IMR-90 (cell line): ENCODE measurements around the gene PRR5L. TPM values are rescaled to one million over a fixed set of nuclear protein-coding genes. Genes with fewer than 3 reads are reported as not detected.

ENCODE experiments used
- ATAC-seq: fragments of 200-7000 bp; cut with Tn5 transposase; 2 replicates; pipeline ENCODE4 v1.9.1; 2020; ENCODE audit warnings: low read depth, mild to moderate bottlenecking, moderate library complexity
- BruUV-seq: library from RNA; stranded (reverse); fragments of 400-500 nt; replicated peaks from 2 replicates; lab custom pipeline; 2021; lab: Mats Ljungman, UMichigan
- CTCF ChIA-PET: fragments of 300-600 bp; formaldehyde crosslinking; extraction: SDS; loops from one replicate; lab custom pipeline; 2021; ENCODE audit warnings: antibody characterized with exemption; lab: Yijun Ruan, JAX
- POLR2A ChIA-PET: fragments of 300-600 bp; sonication (Branson Sonifier 250); formaldehyde crosslinking; loops from one replicate; lab custom pipeline; 2022; ENCODE audit warnings: antibody characterized with exemption; ENCODE audit not compliant: unreplicated experiment; lab: Charles Lee
- DNase-seq: peaks from one replicate; pipeline ENCODE4 v3.0.0; 2013
- H2AFZ ChIP-seq: replicated peaks from 2 replicates; pipeline ENCODE3; 2013; ENCODE audit warnings: low read length, mild to moderate bottlenecking; ENCODE audit not compliant: poor library complexity
- H2AK5ac ChIP-seq: 2 replicates; pipeline ENCODE4 v1.6.1; 2013; ENCODE audit warnings: low read depth, low read length, inconsistent platforms
- H2AK9ac ChIP-seq: replicated peaks from 2 replicates; pipeline ENCODE3; 2013; ENCODE audit warnings: mild to moderate bottlenecking, low read depth, low read length, moderate library complexity; ENCODE audit not compliant: poor library complexity
- H2BK120ac ChIP-seq: 2 replicates; pipeline ENCODE4 v1.6.1; 2013; ENCODE audit warnings: low read depth, low read length, inconsistent platforms
- H2BK15ac ChIP-seq: 3 replicates; pipeline ENCODE4 v1.6.1; 2013; ENCODE audit warnings: low read depth, low read length, inconsistent platforms
- H2BK20ac ChIP-seq: 2 replicates; pipeline ENCODE4 v1.6.1; 2013; ENCODE audit warnings: low read depth, mild to moderate bottlenecking, inconsistent platforms, low read length, moderate library complexity
- H2BK5ac ChIP-seq: 2 replicates; pipeline ENCODE4 v1.6.1; 2013; ENCODE audit warnings: mild to moderate bottlenecking, low read depth, low read length, inconsistent platforms; ENCODE audit not compliant: poor library complexity, severe bottlenecking
- H3K14ac ChIP-seq: replicated peaks from 2 replicates; pipeline ENCODE4 v1.6.1; 2013; ENCODE audit warnings: low read depth, low read length, inconsistent platforms
- H3K18ac ChIP-seq: 2 replicates; pipeline ENCODE4 v1.6.1; 2013; ENCODE audit warnings: low read depth, low read length, control low read depth
- H3K23ac ChIP-seq: 2 replicates; pipeline ENCODE4 v1.6.1; 2013; ENCODE audit warnings: low read depth, low read length, inconsistent platforms
- H3K27ac ChIP-seq: 2 replicates; pipeline ENCODE4 v1.5.1; 2013; ENCODE audit warnings: mild to moderate bottlenecking, control low read depth, low read length; ENCODE audit not compliant: insufficient read depth
- H3K27me3 ChIP-seq: 2 replicates; pipeline ENCODE4 v1.6.1; 2013; ENCODE audit warnings: low read length; ENCODE audit not compliant: control insufficient read depth, insufficient read depth
- H3K36me3 ChIP-seq: 2 replicates; pipeline ENCODE4 v1.6.1; 2013; ENCODE audit warnings: low read length, mixed read lengths; ENCODE audit not compliant: control insufficient read depth, insufficient read depth
- H3K4ac ChIP-seq: 2 replicates; pipeline ENCODE4 v1.6.1; 2013; ENCODE audit warnings: low read depth, low read length, inconsistent platforms
- H3K4me1 ChIP-seq: 2 replicates; pipeline ENCODE4 v1.6.1; 2013; ENCODE audit warnings: low read length, mixed read lengths; ENCODE audit not compliant: control insufficient read depth, insufficient read depth
- H3K4me2 ChIP-seq: 2 replicates; pipeline ENCODE4 v1.6.1; 2013; ENCODE audit warnings: low read depth, mild to moderate bottlenecking, control low read depth, low read length, moderate library complexity
- H3K4me3 ChIP-seq: 2 replicates; pipeline ENCODE4 v1.5.1; 2013; ENCODE audit warnings: low read depth, mild to moderate bottlenecking, control low read depth, low read length, moderate library complexity; ENCODE audit not compliant: insufficient read depth
- H3K56ac ChIP-seq: 2 replicates; pipeline ENCODE4 v1.6.1; 2013; ENCODE audit warnings: low read length, inconsistent platforms; ENCODE audit not compliant: insufficient read depth; ENCODE audit errors: extremely low read depth
- H3K79me1 ChIP-seq, 2 experiments: 2 replicates each; pipeline ENCODE4 v1.6.1; 2013; ENCODE audit warnings: low read length in 2 of 2, inconsistent platforms in 1 of 2, low read depth in 1 of 2
- H3K9ac ChIP-seq: 2 replicates; pipeline ENCODE4 v1.6.1; 2013; ENCODE audit warnings: low read depth, low read length, control low read depth
- H3K9me1 ChIP-seq: 2 replicates; pipeline ENCODE4 v1.6.1; 2013; ENCODE audit warnings: low read length, inconsistent platforms; ENCODE audit not compliant: insufficient read depth
- H3K9me3 ChIP-seq: 2 replicates; pipeline ENCODE4 v1.6.1; 2013; ENCODE audit warnings: low read length; ENCODE audit not compliant: control insufficient read depth, insufficient read depth
- H4K20me1 ChIP-seq: 2 replicates; pipeline ENCODE4 v1.6.1; 2013; ENCODE audit warnings: low read length, inconsistent platforms; ENCODE audit not compliant: insufficient read depth
- H4K5ac ChIP-seq: 2 replicates; pipeline ENCODE4 v1.6.1; 2013; ENCODE audit warnings: mild to moderate bottlenecking, low read depth, low read length, control low read depth
- H4K8ac ChIP-seq, 2 experiments: 2 replicates each; pipeline ENCODE4 v1.6.1; 2013; ENCODE audit warnings: low read depth in 2 of 2, low read length in 2 of 2, control low read depth in 1 of 2, inconsistent platforms in 1 of 2
- H4K91ac ChIP-seq: 2 replicates; pipeline ENCODE4 v1.6.1; 2013; ENCODE audit warnings: low read depth, low read length, inconsistent platforms; ENCODE audit not compliant: insufficient read depth
- BHLHE40 ChIP-seq: fragments of 150-350 bp; IDR thresholded peaks from 2 replicates; pipeline ENCODE4 v1.6.1; 2016; ENCODE audit warnings: mild to moderate bottlenecking, low read depth, low read length
- CEBPB ChIP-seq: IDR thresholded peaks from 2 replicates; pipeline ENCODE4 v1.6.1; 2012; ENCODE audit warnings: low read depth, low read length, improper control_type of control experiment
- CHD1 ChIP-seq: IDR thresholded peaks from 2 replicates; pipeline ENCODE4 v1.6.1; 2012; ENCODE audit warnings: low read depth, low read length, improper control_type of control experiment
- FOS ChIP-seq: fragments of 150-350 bp; IDR thresholded peaks from 2 replicates; pipeline ENCODE4 v1.6.1; 2016; ENCODE audit warnings: low read depth, low read length
- MAFK ChIP-seq: IDR thresholded peaks from 2 replicates; pipeline ENCODE4 v1.6.1; 2012; ENCODE audit warnings: low read depth, low read length, improper control_type of control experiment
- MAZ ChIP-seq: IDR thresholded peaks from 2 replicates; pipeline ENCODE4 v1.6.1; 2012; ENCODE audit warnings: low read depth, mild to moderate bottlenecking, low read length, improper control_type of control experiment, moderate library complexity, borderline replicate concordance
- MXI1 ChIP-seq: IDR thresholded peaks from 2 replicates; pipeline ENCODE4 v1.6.1; 2012; ENCODE audit warnings: low read depth, mild to moderate bottlenecking, low read length, moderate library complexity, borderline replicate concordance
- NFE2L2 ChIP-seq: fragments of 150-350 bp; IDR thresholded peaks from 2 replicates; pipeline ENCODE4 v1.6.1; 2016; ENCODE audit warnings: low read depth, mild to moderate bottlenecking, low read length
- POLR2A ChIP-seq: IDR thresholded peaks from 2 replicates; pipeline ENCODE4 v1.6.1; 2012; ENCODE audit warnings: mild to moderate bottlenecking, low read depth, low read length
- RAD21 ChIP-seq: IDR thresholded peaks from 2 replicates; pipeline ENCODE4 v1.6.1; 2012; ENCODE audit warnings: low read length, improper control_type of control experiment
- RCOR1 ChIP-seq: IDR thresholded peaks from 2 replicates; pipeline ENCODE4 v1.6.1; 2012; ENCODE audit warnings: mild to moderate bottlenecking, low read length, improper control_type of control experiment; ENCODE audit not compliant: insufficient replicate concordance
- RFX5 ChIP-seq: IDR thresholded peaks from 2 replicates; pipeline ENCODE4 v1.8.0; 2012; ENCODE audit warnings: low read depth, mild to moderate bottlenecking, low read length, moderate library complexity
- SMC3 ChIP-seq: fragments of 150-350 bp; IDR thresholded peaks from 2 replicates; pipeline ENCODE4 v1.6.1; 2016; ENCODE audit warnings: low read depth, mild to moderate bottlenecking, antibody characterized with exemption, low read length, moderate library complexity
- WGBS, 2 experiments: methylation state at CpG; one replicate each; pipeline versions ENCODE4 v1.1.5 to v1.1.7; 2013; ENCODE audit warnings: missing lambda C conversion rate in 2 of 2; ENCODE audit not compliant: insufficient read length in 1 of 2; ENCODE audit errors: extremely low coverage in 2 of 2; 5-methylcytosine and 5-hydroxymethylcytosine counted together
- dilution Hi-C: fragments of 300-500 bp; cut with HindIII; formaldehyde crosslinking; loops from one replicate; pipeline ENCODE4 v1.14.3; 2018; ENCODE audit warnings: low sequenced_read_pairs; ENCODE audit not compliant: unreplicated experiment
- in situ Hi-C: fragments of 300-500 bp; cut with MboI; formaldehyde crosslinking; loops from 3 replicates; pipeline ENCODE4 v1.14.3; 2019; ENCODE audit warnings: low sequenced_read_pairs, inconsistent platforms, mixed read lengths
- intact Hi-C: fragments of 100-400 bp; cut with micrococcal nuclease; formaldehyde crosslinking; loops from 2 replicates; pipeline ENCODE4 v1.10.0; 2022
- polyA plus RNA-seq, 3 experiments: library from polyadenylated mRNA; depleted of rRNA; stranded (reverse); fragments of >200 nt; gene quantifications; 2 replicates each; pipeline ENCODE4 v1.2.3, GENCODE V29; 2012; ENCODE audit warnings: low replicate concordance in 1 of 3
- total RNA-seq: library from RNA; depleted of rRNA; stranded (reverse); fragments of >200 nt; gene quantifications from 2 replicates; pipeline ENCODE4 v1.2.3, GENCODE V29; 2012
- TF ChIP-seq, protein P1 (sequence below): conservative IDR thresholded peaks from 2 replicates; pipeline ENCODE4 v1.5.1; 2012; ENCODE audit warnings: mild to moderate bottlenecking, low read depth, low read length, improper control_type of control experiment
- TF ChIP-seq, protein P2 (sequence below): fragments of 150-350 bp; IDR thresholded peaks from 2 replicates; pipeline ENCODE4 v1.6.1; 2016; ENCODE audit warnings: low read depth, mild to moderate bottlenecking, low read length, moderate library complexity, borderline replicate concordance
- TF ChIP-seq, protein P3 (sequence below): fragments of 150-350 bp; IDR thresholded peaks from 2 replicates; pipeline ENCODE4 v1.6.1; 2017; ENCODE audit warnings: mild to moderate bottlenecking, antibody characterized with exemption, low read length, low read depth

PRR5L gene
- total and polyA plus RNA-seq, 2 of the 4 experiments (the other 2 are of a cell fraction), result 2.9 to 3.6 TPM

DNA sequence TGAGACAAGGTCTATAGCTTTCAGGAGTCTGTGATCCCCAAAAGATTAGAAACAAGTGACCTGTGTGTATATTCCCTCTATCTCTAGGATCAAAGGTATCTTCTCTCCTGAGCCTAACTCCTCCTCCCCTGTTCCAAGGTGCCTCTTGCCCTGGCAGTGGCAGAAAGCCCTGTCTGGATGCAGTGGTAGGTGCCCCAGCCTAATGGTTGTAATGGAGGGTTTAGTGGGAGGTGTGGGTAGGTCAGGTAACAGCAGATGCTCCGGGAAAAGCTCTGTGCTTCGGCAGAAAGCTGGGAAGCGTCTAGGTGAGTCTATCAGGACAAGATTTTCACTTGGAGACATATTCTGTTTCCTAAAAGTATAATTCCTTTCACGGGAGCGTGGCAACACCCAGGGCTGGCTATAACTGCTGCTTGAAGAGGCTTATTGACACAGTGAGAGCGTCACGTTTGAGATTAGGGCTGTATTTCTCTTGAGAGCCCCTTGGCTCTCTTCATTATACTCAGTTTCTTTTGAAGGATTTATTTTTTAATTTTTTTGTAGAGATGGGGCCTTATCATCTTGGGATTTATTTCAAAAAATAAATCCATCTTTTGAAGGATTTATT, 49.5 kb downstream of the PRR5L start:
- Histone ChIP-seq H2AFZ (no peak overlapping the region), H2BK120ac (no peak overlapping the region), H3K23ac (no peak overlapping the region), H3K18ac (no peak overlapping the region), H3K4me1 (no peaks in the 10 kb centered on the region), H4K5ac (no peak overlapping the region), H2BK15ac (no peak overlapping the region), H3K79me1 (no peaks in the 10 kb centered on the region), H3K27ac (no peak overlapping the region), H3K56ac (no peak overlapping the region), H2BK5ac (no peak overlapping the region), H3K14ac (no peak overlapping the region), H3K4me2 (no peak overlapping the region), H4K20me1 (no peaks in the 10 kb centered on the region), H3K36me3 (no peaks in the 10 kb centered on the region), H4K8ac (no peak overlapping the region), H3K9me1 (0 out of 2 replicates have a peak, but pooled peaks cover 3% of the 10 kb centered on the region), H4K91ac (no peak overlapping the region), H3K27me3 (peaks cover 33% of the 10 kb centered on the region), H3K4me3 (no peak overlapping the region), H3K9me3 (no peaks in the 10 kb centered on the region; the same call in 1 of the 2 replicates), H2AK5ac (no peak overlapping the region), H3K9ac (no peak overlapping the region), H3K4ac (no peak overlapping the region), H2AK9ac (no peak overlapping the region), H2BK20ac (no peak overlapping the region)
- WGBS, 2 experiments, result 88% methylated on average over 3 of the region's 7 CpGs; no CpG with 5 or more reads in 1 of the 2 experiments
- dilution Hi-C loops, result no loop called here
- POLR2A ChIA-PET, result no interaction called here
- in situ Hi-C loops, result no loop called here
- CTCF ChIA-PET, result no interaction called here
- BruUV-seq, result no TSS peak
- DNase-seq, result no peak
- ATAC-seq, result no peak
- TF ChIP-seq CEBPB (no peak), MAFK (no peak), SMC3 (no peak), POLR2A (no peak), NFE2L2 (no peak), RAD21 (no peak), CHD1 (no peak), RCOR1 (no peak), BHLHE40 (no peak), MXI1 (no peak), MAZ (no peak), FOS (no peak), RFX5 (no peak)
- TF ChIP-seq, protein P1, sequence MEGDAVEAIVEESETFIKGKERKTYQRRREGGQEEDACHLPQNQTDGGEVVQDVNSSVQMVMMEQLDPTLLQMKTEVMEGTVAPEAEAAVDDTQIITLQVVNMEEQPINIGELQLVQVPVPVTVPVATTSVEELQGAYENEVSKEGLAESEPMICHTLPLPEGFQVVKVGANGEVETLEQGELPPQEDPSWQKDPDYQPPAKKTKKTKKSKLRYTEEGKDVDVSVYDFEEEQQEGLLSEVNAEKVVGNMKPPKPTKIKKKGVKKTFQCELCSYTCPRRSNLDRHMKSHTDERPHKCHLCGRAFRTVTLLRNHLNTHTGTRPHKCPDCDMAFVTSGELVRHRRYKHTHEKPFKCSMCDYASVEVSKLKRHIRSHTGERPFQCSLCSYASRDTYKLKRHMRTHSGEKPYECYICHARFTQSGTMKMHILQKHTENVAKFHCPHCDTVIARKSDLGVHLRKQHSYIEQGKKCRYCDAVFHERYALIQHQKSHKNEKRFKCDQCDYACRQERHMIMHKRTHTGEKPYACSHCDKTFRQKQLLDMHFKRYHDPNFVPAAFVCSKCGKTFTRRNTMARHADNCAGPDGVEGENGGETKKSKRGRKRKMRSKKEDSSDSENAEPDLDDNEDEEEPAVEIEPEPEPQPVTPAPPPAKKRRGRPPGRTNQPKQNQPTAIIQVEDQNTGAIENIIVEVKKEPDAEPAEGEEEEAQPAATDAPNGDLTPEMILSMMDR, result no peak
- TF ChIP-seq, protein P2, sequence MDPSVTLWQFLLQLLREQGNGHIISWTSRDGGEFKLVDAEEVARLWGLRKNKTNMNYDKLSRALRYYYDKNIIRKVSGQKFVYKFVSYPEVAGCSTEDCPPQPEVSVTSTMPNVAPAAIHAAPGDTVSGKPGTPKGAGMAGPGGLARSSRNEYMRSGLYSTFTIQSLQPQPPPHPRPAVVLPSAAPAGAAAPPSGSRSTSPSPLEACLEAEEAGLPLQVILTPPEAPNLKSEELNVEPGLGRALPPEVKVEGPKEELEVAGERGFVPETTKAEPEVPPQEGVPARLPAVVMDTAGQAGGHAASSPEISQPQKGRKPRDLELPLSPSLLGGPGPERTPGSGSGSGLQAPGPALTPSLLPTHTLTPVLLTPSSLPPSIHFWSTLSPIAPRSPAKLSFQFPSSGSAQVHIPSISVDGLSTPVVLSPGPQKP, result no peak
- TF ChIP-seq, protein P3, sequence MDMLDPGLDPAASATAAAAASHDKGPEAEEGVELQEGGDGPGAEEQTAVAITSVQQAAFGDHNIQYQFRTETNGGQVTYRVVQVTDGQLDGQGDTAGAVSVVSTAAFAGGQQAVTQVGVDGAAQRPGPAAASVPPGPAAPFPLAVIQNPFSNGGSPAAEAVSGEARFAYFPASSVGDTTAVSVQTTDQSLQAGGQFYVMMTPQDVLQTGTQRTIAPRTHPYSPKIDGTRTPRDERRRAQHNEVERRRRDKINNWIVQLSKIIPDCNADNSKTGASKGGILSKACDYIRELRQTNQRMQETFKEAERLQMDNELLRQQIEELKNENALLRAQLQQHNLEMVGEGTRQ, result no peak
- intact Hi-C loops, result no loop called here
